GM12892 (cell line): ENCODE measurements around the gene ADGRB3.

Experiments
- POLR2A ChIP-seq: IDR thresholded peaks from 2 replicates; pipeline ENCODE4 v1.6.1; 2011; ENCODE audit warnings: low read depth, low read length, control low read depth
- POLR2AphosphoS5 ChIP-seq: IDR thresholded peaks from 2 replicates; pipeline ENCODE4 v1.6.1; 2011; ENCODE audit warnings: low read depth, low read length, control low read depth
- TAF1 ChIP-seq: IDR thresholded peaks from 2 replicates; pipeline ENCODE4 v1.6.1; 2011; ENCODE audit warnings: low read depth, mild to moderate bottlenecking, control low read depth, low read length, borderline replicate concordance

- TF ChIP-seq POLR2AphosphoS5: no peak
- TF ChIP-seq POLR2A: no peak
- no peak for TF ChIP-seq TAF1
These were observed 2.7 kb downstream of the ADGRB3 start for GRCh38 chr6:68637782-68638181.
